IMR-90 (cell line): ENCODE results near the gene SERPINH1. TPM values are rescaled to one million over a fixed set of nuclear protein-coding genes. Genes with fewer than 3 reads are reported as not detected.

Experiments used
- ATAC-seq: fragments of 200-7000 bp; cut with Tn5 transposase; 2 replicates; pipeline ENCODE4 v1.9.1; 2020; ENCODE audit warnings: low read depth, mild to moderate bottlenecking, moderate library complexity
- BruUV-seq: library from RNA; stranded (reverse); fragments of 400-500 nt; replicated peaks from 2 replicates; lab custom pipeline; 2021; lab: Mats Ljungman, UMichigan
- CTCF ChIA-PET: fragments of 300-600 bp; formaldehyde crosslinking; extraction: SDS; loops from one replicate; lab custom pipeline; 2021; ENCODE audit warnings: antibody characterized with exemption; lab: Yijun Ruan, JAX
- POLR2A ChIA-PET: fragments of 300-600 bp; sonication (Branson Sonifier 250); formaldehyde crosslinking; loops from one replicate; lab custom pipeline; 2022; ENCODE audit warnings: antibody characterized with exemption; ENCODE audit not compliant: unreplicated experiment; lab: Charles Lee
- DNase-seq: peaks from one replicate; pipeline ENCODE4 v3.0.0; 2013
- H2AFZ ChIP-seq: replicated peaks from 2 replicates; pipeline ENCODE3; 2013; ENCODE audit warnings: low read length, mild to moderate bottlenecking; ENCODE audit not compliant: poor library complexity
- H2AK5ac ChIP-seq: 2 replicates; pipeline ENCODE4 v1.6.1; 2013; ENCODE audit warnings: low read depth, low read length, inconsistent platforms
- H2AK9ac ChIP-seq: replicated peaks from 2 replicates; pipeline ENCODE3; 2013; ENCODE audit warnings: mild to moderate bottlenecking, low read depth, low read length, moderate library complexity; ENCODE audit not compliant: poor library complexity
- H2BK120ac ChIP-seq: 2 replicates; pipeline ENCODE4 v1.6.1; 2013; ENCODE audit warnings: low read depth, low read length, inconsistent platforms
- H2BK15ac ChIP-seq: 3 replicates; pipeline ENCODE4 v1.6.1; 2013; ENCODE audit warnings: low read depth, low read length, inconsistent platforms
- H2BK20ac ChIP-seq: 2 replicates; pipeline ENCODE4 v1.6.1; 2013; ENCODE audit warnings: low read depth, mild to moderate bottlenecking, inconsistent platforms, low read length, moderate library complexity
- H2BK5ac ChIP-seq: 2 replicates; pipeline ENCODE4 v1.6.1; 2013; ENCODE audit warnings: mild to moderate bottlenecking, low read depth, low read length, inconsistent platforms; ENCODE audit not compliant: poor library complexity, severe bottlenecking
- H3K14ac ChIP-seq: replicated peaks from 2 replicates; pipeline ENCODE4 v1.6.1; 2013; ENCODE audit warnings: low read depth, low read length, inconsistent platforms
- H3K18ac ChIP-seq: 2 replicates; pipeline ENCODE4 v1.6.1; 2013; ENCODE audit warnings: low read depth, low read length, control low read depth
- H3K23ac ChIP-seq: 2 replicates; pipeline ENCODE4 v1.6.1; 2013; ENCODE audit warnings: low read depth, low read length, inconsistent platforms
- H3K27ac ChIP-seq: 2 replicates; pipeline ENCODE4 v1.5.1; 2013; ENCODE audit warnings: mild to moderate bottlenecking, control low read depth, low read length; ENCODE audit not compliant: insufficient read depth
- H3K27me3 ChIP-seq: 2 replicates; pipeline ENCODE4 v1.6.1; 2013; ENCODE audit warnings: low read length; ENCODE audit not compliant: control insufficient read depth, insufficient read depth
- H3K36me3 ChIP-seq: 2 replicates; pipeline ENCODE4 v1.6.1; 2013; ENCODE audit warnings: low read length, mixed read lengths; ENCODE audit not compliant: control insufficient read depth, insufficient read depth
- H3K4ac ChIP-seq: 2 replicates; pipeline ENCODE4 v1.6.1; 2013; ENCODE audit warnings: low read depth, low read length, inconsistent platforms
- H3K4me1 ChIP-seq: 2 replicates; pipeline ENCODE4 v1.6.1; 2013; ENCODE audit warnings: low read length, mixed read lengths; ENCODE audit not compliant: control insufficient read depth, insufficient read depth
- H3K4me2 ChIP-seq: 2 replicates; pipeline ENCODE4 v1.6.1; 2013; ENCODE audit warnings: low read depth, mild to moderate bottlenecking, control low read depth, low read length, moderate library complexity
- H3K4me3 ChIP-seq: 2 replicates; pipeline ENCODE4 v1.5.1; 2013; ENCODE audit warnings: low read depth, mild to moderate bottlenecking, control low read depth, low read length, moderate library complexity; ENCODE audit not compliant: insufficient read depth
- H3K56ac ChIP-seq: 2 replicates; pipeline ENCODE4 v1.6.1; 2013; ENCODE audit warnings: low read length, inconsistent platforms; ENCODE audit not compliant: insufficient read depth; ENCODE audit errors: extremely low read depth
- H3K79me1 ChIP-seq, 2 experiments: 2 replicates each; pipeline ENCODE4 v1.6.1; 2013; ENCODE audit warnings: low read length in 2 of 2, inconsistent platforms in 1 of 2, low read depth in 1 of 2
- H3K9ac ChIP-seq: 2 replicates; pipeline ENCODE4 v1.6.1; 2013; ENCODE audit warnings: low read depth, low read length, control low read depth
- H3K9me1 ChIP-seq: 2 replicates; pipeline ENCODE4 v1.6.1; 2013; ENCODE audit warnings: low read length, inconsistent platforms; ENCODE audit not compliant: insufficient read depth
- H3K9me3 ChIP-seq: 2 replicates; pipeline ENCODE4 v1.6.1; 2013; ENCODE audit warnings: low read length; ENCODE audit not compliant: control insufficient read depth, insufficient read depth
- H4K20me1 ChIP-seq: 2 replicates; pipeline ENCODE4 v1.6.1; 2013; ENCODE audit warnings: low read length, inconsistent platforms; ENCODE audit not compliant: insufficient read depth
- H4K5ac ChIP-seq: 2 replicates; pipeline ENCODE4 v1.6.1; 2013; ENCODE audit warnings: mild to moderate bottlenecking, low read depth, low read length, control low read depth
- H4K8ac ChIP-seq, 2 experiments: 2 replicates each; pipeline ENCODE4 v1.6.1; 2013; ENCODE audit warnings: low read depth in 2 of 2, low read length in 2 of 2, control low read depth in 1 of 2, inconsistent platforms in 1 of 2
- H4K91ac ChIP-seq: 2 replicates; pipeline ENCODE4 v1.6.1; 2013; ENCODE audit warnings: low read depth, low read length, inconsistent platforms; ENCODE audit not compliant: insufficient read depth
- BHLHE40 ChIP-seq: fragments of 150-350 bp; IDR thresholded peaks from 2 replicates; pipeline ENCODE4 v1.6.1; 2016; ENCODE audit warnings: mild to moderate bottlenecking, low read depth, low read length
- CHD1 ChIP-seq: IDR thresholded peaks from 2 replicates; pipeline ENCODE4 v1.6.1; 2012; ENCODE audit warnings: low read depth, low read length, improper control_type of control experiment
- MAFK ChIP-seq: IDR thresholded peaks from 2 replicates; pipeline ENCODE4 v1.6.1; 2012; ENCODE audit warnings: low read depth, low read length, improper control_type of control experiment
- MAZ ChIP-seq: IDR thresholded peaks from 2 replicates; pipeline ENCODE4 v1.6.1; 2012; ENCODE audit warnings: low read depth, mild to moderate bottlenecking, low read length, improper control_type of control experiment, moderate library complexity, borderline replicate concordance
- MXI1 ChIP-seq: IDR thresholded peaks from 2 replicates; pipeline ENCODE4 v1.6.1; 2012; ENCODE audit warnings: low read depth, mild to moderate bottlenecking, low read length, moderate library complexity, borderline replicate concordance
- SMC3 ChIP-seq: fragments of 150-350 bp; IDR thresholded peaks from 2 replicates; pipeline ENCODE4 v1.6.1; 2016; ENCODE audit warnings: low read depth, mild to moderate bottlenecking, antibody characterized with exemption, low read length, moderate library complexity
- WGBS, 2 experiments: methylation state at CpG; one replicate each; pipeline versions ENCODE4 v1.1.5 to v1.1.7; 2013; ENCODE audit warnings: missing lambda C conversion rate in 2 of 2; ENCODE audit not compliant: insufficient read length in 1 of 2; ENCODE audit errors: extremely low coverage in 2 of 2; 5-methylcytosine and 5-hydroxymethylcytosine counted together
- dilution Hi-C: fragments of 300-500 bp; cut with HindIII; formaldehyde crosslinking; loops from one replicate; pipeline ENCODE4 v1.14.3; 2018; ENCODE audit warnings: low sequenced_read_pairs; ENCODE audit not compliant: unreplicated experiment
- in situ Hi-C: fragments of 300-500 bp; cut with MboI; formaldehyde crosslinking; loops from 3 replicates; pipeline ENCODE4 v1.14.3; 2019; ENCODE audit warnings: low sequenced_read_pairs, inconsistent platforms, mixed read lengths
- intact Hi-C: fragments of 100-400 bp; cut with micrococcal nuclease; formaldehyde crosslinking; loops from 2 replicates; pipeline ENCODE4 v1.10.0; 2022
- polyA plus RNA-seq, 3 experiments: library from polyadenylated mRNA; depleted of rRNA; stranded (reverse); fragments of >200 nt; gene quantifications; 2 replicates each; pipeline ENCODE4 v1.2.3, GENCODE V29; 2012; ENCODE audit warnings: low replicate concordance in 1 of 3
- total RNA-seq: library from RNA; depleted of rRNA; stranded (reverse); fragments of >200 nt; gene quantifications from 2 replicates; pipeline ENCODE4 v1.2.3, GENCODE V29; 2012

The SERPINH1 gene
- total and polyA plus RNA-seq, 2 of the 4 experiments (the other 2 are of a cell fraction): 841 to 1,857 TPM

- no CpG with 5 or more reads among the region's 8 CpGs for WGBS, 2 experiments
- Histone ChIP-seq H3K4me1 (peaks cover 44% of the 10 kb centered on the region), H2BK5ac (peak overlapping the region; percentile 97), H4K8ac (peak overlapping the region; percentile 87 to 99), H2AFZ (peak overlapping the region; percentile 86), H3K79me1 (peaks cover 10 to 46% of the 10 kb centered on the region in 2 experiments), H3K56ac (peak overlapping the region; percentile 98), H2AK5ac (peak overlapping the region; percentile 99), H3K36me3 (peaks cover 7% of the 10 kb centered on the region), H3K4ac (peak overlapping the region; percentile 100), H2BK20ac (peak overlapping the region; percentile 98), H3K27me3 (no peaks in the 10 kb centered on the region), H3K9ac (peak overlapping the region; percentile 88), H2AK9ac (peak overlapping the region; percentile 99), H3K27ac (peak overlapping the region; percentile 96), H3K4me3 (no peak overlapping the region), H4K91ac (peak overlapping the region; percentile 98), H3K4me2 (peak overlapping the region; percentile 78), H3K9me1 (peaks cover 32% of the 10 kb centered on the region), H3K18ac (peak overlapping the region; percentile 96), H2BK120ac (peak overlapping the region; percentile 99), H3K9me3 (no peaks in the 10 kb centered on the region), H3K14ac (peak overlapping the region; percentile 97), H4K20me1 (peaks cover 20% of the 10 kb centered on the region), H2BK15ac (peak overlapping the region; percentile 100), H3K23ac (peak overlapping the region; percentile 98), H4K5ac (peak overlapping the region; percentile 97)
- ChIA-PET POLR2A (interaction anchor here (0.6 to 1.2 kb wide), 4 partner anchors 8 to 1412 kb away, joined by 3 to 7 read pairs (median 4); no protein-coding TSS in a partner anchor), CTCF (no interaction called here)
- peak; percentile 75 for DNase-seq
- ATAC-seq: peak; percentile 6
- TF ChIP-seq MAZ: peak; percentile 42; the same call in 1 of the 2 replicates
- no peak for TF ChIP-seq MXI1
- peak; percentile 34; the same call in 1 of the 2 replicates for TF ChIP-seq BHLHE40
- TF ChIP-seq CHD1: no peak
- no peak for TF ChIP-seq SMC3
- peak; percentile 83 for TF ChIP-seq MAFK
- no TSS peak for BruUV-seq
- in situ Hi-C loops: no loop called here
- intact Hi-C loops: no loop called here
- dilution Hi-C loops: no loop called here
Observed at GRCh38 chr11:75558939-75559843, 2.9 kb upstream of the SERPINH1 start.
